Stimulated activated CD4-positive, alpha-beta T cell treated with anti-CD3 and anti-CD28 coated beads, TNF-alpha, amount 100 ng/mL, for 48 hours (primary cell): Measurements from ENCODE around the gene SPATA33.
A peak's percentile ranks its signal among the peaks of the same experiment; 100 is the strongest.

Source experiments
- DNase-seq, 3 donors: peaks; one replicate each; pipeline ENCODE4 v3.0.0-alpha.2; 2020; ENCODE audit warnings: low read depth in 3 of 3

The SPATA33 gene

DNA sequence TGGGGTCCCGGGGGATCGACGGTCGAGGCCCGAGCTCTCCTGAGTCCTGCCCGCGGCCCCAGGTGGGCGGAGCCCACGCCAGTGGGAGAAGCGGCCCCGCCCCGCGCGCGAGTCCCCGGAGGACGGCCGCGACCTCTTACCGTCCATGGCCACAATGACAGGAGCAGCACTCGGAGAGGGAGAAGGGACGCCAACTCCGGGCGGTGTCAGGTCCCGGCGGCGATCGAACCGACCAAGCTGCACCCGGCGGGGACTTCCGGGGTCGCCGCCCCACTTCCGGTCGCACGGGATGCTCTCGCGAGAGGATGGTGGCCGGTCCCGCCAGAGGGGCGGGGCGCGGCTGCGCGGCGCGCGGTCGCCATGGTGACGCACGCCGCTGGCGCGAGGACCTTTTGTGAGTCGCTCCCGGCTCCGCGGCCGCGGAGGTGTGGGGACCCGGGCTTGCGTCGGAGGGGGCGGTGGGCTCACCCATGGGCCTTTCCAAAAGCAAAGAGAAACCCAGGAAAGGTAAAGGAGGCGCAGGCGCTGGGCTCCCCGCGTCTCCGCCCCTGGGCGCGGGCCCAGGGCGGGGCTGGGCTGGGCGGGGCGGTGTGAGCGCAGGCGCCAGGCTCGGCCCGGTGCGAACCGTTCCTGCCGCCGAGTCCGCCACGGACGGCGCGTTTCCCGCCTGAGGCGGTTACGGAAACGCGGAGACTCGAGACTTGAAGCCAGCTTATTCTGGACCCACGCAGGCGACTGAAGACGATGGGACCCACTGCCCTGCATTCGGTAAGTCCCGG is at the start of gene SPATA33, which contains the start of gene CHMP1A:
Gene SPATA33, plus strand, starts transcription at position 395 of the 779 bp plus-strand sequence. Its CDS starts 76 bp downstream, at position 471.
Gene CHMP1A, minus strand, starts transcription at position 267 of the 779 bp plus-strand sequence. Its CDS starts 120 bp downstream, at position 147.
- peak; percentile 85 to 92 (median 88) for DNase-seq

DNA sequence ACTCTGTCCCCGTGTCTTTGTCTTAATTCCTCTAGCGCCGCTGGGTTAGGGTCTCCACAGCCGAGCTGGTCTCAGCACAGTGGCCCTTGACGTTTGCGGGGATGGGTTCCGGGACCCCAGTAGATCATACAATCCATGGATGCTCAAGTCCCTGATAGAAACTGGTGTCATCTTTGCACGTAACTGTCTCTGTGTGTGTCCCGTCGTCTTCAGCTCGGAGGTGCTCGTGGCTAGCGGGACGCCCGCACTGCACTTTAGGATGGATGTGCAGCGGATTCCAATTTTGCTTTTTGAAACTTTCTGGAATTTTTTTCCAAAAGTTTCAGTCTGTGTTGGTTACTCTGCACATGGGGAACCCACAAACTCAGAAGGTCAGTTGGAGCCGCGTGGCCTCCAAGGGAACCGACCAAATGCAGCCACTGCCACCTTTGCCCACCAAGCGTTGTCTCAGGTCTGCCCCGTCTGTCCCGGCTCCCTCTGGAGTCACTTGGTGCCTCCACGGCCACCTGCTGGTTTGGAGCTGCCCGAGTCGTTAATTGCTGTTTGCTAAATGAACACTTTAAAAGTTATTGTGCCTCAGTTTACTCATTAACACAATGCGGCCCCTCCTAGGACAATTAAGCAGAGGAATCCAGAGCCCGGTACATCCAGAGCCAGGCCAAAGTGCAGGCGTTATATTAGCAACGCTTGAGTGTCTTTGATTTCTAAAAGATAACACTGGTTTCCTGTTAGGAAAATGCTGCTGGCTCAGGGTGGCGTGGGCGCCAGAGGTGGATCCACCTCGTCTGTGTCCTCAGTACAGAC is 49.5 kb upstream of the SPATA33 start:
- no peak for DNase-seq

DNA sequence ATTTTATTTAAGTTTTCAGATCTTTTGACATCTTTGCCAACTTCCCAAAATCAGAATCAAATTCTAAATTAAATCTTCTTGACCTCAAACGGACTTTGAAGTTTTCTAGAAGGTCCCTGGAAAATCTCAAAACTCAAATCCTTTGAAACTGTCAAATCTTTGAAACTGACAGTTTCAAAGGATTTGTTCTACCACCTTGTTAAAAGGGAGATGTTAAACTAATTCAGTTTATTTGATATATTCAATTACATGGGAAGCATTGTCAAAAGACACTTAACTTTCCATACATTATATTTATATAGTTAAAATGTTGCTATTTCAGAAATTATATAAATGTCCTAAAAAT is 47.6 kb upstream of the SPATA33 start:
- no peak for DNase-seq

DNA sequence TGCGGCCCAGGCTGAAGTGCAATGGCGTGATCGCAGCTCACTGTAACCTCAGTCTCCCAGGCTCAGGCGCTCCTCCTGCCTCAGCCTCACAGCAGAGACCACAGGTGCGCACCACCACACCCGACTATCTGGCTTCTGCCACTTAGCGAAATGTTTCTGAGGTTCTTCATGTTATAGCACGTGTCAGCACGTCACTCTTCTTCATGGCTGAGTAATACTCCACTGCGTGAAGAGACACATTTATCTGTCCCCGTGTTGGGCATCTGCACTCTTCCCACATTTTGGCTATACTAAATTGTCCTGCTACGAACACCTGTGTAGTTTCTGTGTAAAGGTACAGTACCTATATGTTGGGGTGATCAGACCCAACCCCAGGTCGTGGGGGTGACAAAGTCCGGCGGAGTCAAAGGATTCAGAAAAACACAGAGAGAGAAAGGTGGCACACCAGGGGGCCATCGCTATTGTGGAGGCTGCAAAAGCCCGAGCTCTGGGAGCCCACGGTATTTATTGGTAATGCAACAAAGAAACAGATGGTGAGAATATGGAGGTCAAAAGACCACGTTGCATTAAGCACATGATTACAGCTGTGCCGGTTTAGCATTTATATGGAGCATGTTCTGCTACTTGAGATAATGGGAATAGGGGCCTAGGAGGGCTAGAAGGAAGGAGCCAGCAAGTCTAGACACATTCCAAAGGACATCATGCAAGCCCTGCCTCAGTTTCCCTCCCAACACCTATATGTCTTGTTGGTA is 45.0 kb upstream of the SPATA33 start:
- DNase-seq: no peak

DNA sequence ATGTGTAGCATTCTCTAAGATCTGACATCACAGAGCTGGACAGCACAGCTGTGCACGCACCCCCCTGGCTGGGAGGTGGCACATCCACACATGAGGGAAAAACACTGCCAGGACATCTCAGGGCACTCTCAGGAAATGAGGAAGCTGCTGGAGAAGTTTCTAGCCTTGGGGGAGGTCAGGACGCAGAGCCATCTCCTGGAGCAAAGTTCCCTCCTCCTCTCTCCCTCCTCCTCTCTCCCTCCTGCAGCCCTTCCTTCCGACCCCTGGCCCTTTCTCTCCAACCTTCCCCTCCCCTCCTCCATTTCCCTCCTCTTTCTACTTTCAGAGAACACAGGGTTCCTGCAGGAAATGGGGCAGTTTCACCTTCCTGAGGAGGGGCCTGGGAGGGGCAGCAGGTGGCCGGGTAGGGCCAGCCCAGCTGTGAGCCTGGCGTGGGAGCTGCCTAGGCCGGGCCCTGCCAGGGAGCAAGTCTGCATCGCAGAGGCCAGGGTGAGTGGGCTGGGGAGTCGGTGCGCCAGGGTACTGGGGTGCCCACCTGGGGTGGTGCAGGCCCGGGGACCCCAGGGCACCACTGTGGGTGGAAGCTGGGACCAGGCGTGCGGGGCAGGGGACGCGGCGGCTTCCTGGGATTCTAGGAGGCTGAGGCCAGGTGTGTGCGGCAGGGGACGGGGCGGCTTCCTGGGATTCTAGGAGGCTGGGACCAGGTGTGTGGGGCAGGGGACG is 44.2 kb upstream of the SPATA33 start, which contains the start of gene DPEP1:
Gene DPEP1, plus strand, starts transcription at position 412 of the 723 bp plus-strand sequence. CDS start 16,769 bp downstream, outside the sequence.
- no peak for DNase-seq

DNA sequence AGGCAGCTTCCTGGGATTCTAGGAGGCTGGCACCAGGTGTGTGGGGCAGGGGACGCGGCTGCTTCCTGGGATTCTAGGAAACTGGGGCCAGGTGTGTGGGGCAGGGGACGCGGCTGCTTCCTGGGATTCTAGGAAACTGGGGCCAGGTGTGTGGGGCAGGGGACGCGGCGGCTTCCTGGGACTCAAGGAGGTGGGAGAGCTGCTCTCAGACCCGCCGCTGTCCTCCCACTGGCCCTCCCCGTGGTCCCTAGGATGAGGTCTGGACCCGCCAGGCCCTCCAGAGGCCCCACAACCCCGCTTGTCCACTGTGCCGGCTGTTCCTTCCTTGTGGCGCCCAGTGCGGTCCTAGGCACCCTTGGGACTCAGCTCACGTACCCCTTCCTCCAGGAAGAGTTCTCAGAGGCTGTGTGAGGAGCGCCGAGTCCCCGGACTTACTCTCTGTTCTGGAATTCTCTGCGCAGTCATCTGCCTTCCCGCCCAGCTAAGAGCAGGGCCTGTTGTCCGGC is 43.6 kb upstream of the SPATA33 start:
- no peak for DNase-seq

DNA sequence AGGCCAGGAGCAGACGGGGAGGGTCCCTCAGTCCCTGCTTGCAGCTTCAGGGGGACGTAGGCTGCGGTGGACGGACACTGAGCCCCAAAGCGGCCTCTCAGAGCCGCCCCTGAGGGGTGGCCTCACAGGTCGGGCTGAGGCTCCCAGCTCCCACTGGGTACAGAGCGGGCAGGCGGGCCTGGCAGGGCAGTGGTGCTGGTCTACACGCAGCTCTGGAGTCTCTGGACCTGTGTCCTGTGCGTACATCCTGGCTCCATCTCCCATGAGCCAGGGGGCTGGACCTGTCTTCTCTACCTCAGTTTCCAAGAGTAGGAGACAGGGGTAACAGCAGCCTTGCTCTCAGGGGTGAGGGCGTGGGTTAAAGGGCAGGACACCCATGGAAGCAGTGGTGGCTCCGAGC is 42.5 kb upstream of the SPATA33 start:
- no peak for DNase-seq

DNA sequence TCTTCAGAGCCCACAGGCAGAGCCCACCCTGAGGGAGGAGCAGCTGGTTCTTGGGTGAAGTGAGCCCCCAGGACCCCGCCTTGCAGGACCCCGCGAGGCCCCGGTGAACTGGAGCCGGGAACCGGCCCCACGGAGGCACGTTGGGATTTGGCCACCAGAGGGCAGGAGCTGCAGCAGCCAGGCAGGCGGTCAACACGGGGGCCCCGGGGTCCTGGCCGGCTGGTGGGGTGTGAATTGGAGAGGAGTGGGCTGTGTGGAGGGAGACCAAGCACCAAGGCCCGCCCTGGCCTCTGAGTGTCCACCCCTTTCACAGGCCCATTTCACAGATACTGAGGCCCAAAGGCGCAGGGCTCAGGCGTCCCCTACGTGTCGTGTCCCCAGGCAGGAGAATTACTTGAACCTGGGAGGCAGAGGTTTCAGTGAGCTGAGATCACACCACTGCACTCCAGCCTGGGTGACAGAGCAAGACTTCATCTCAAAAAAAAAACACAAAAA is 42.0 kb upstream of the SPATA33 start:
- peak in 1 of 3 donors; percentile 52 for DNase-seq

DNA sequence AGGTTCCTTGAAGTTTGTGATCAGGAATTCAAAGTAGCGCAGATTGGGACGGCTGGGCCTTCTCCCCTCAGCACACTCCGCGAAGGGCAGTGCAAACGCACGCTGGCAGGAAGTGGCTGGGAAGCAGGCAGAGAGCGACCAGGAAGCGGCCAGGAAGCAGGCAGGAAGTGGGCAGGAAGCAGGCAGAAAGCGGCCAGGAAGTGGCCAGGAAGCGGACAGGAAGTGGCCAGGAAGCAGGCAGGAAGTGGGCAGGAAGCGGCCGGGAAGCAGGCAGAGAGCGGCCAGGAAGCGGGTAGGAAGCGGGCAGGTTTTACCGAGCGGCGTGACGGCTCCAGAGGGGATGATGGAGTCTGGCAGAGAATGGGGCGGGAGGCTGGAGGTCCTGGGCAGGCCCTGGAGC is 41.0 kb upstream of the SPATA33 start:
- DNase-seq: no peak

DNA sequence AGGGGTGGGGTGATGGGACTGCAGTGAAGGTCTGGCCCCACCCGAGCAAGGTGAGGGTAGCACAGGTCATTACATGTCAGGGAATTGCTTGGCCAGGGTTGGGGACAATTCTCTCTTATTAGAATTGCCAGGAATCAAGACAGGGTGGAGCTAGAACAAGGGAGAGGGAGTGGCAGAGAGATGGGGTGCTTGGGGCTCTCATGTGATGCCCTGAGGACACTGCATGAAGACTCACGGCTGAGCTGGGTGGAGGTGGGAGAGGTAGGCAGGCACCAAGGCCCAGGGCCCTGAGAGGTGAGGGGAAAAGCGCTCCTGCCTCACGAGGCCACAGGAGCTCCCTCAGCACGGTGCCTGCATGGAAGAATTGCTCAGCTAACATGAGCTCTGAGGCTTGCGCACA is 40.6 kb upstream of the SPATA33 start:
- DNase-seq: no peak

DNA sequence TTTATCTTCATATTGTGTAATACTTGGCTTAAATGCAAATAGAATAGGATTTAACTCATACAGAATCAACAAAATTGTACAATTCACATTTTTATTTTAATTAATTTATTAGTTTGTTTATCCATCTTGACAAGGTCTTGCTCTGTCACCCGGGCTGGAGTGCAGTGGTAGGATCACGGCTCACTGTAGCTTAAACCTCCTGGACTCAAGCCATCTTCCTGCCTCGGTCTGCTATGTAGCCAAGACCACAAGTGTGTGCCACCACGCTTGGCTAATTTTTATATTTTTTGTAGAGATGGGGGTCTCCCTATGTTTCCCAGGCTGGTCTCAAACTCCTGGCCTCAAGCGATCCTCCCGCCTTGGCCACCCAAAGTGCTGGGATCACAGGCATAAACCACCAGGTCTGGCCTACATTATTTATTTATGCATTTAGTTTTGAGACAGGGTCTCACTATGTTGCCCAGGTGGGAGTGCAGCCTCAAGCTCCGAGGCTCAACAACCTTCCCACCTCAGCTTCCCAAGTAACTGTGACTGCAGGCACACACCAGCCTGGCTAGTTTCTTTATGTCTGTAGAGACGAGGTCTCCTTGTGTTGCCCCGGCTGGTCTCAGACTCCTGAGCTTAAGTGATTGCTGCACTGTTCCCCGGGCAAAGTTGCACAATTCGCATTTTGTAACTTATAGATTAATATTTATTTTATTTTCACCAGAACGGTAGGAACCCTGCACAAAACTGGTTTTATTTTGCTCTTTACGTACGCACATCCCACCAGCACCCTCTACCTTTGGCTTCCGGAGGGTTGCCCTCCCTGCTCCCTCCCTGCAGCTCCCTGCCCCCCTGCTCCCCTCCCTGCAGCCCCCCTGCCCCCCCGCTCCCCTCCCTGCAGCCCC is 39.3 kb upstream of the SPATA33 start:
- DNase-seq: no peak

DNA sequence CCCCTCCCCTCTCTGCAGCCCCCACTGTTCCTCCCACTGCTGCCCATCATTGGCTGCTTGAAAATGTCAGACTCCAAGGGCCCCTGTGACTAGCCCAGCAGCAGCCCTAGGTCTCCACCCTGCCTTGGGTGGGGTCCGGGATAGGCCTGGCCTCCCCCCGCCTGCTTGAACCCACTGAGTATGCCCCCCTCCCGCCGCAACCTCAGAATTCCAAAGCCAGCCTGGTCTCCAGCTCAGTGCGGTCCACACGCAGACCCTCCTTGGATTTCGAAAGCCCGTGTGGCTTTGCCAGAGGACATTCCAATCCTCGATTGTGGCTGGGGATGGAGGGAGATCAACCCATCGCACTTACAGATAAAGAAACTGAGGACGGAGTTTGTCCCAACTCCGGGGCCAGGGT is 37.8 kb upstream of the SPATA33 start:
- no peak for DNase-seq

DNA sequence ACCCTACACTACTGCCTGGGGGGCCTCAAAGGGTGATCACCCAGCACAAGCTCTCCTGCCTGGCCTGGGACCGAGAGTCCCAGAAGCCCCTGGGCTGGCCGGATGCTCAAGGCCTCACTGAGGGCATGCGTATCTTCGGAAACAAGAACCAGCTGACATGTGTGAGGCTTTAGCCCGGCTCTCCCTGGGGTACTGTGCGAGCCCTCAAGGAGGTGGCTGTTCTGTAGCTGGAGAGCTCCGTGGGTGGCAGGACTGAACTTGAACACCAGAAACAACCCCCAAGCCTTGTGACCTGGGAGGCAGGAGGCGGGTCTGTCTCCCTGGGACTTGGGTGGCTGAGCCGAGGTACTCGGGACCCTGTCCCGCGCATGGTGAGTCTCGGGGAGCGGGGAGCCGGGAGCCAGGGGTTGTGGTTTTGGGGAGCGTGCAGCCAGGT is 37.2 kb upstream of the SPATA33 start:
- no peak for DNase-seq

DNA sequence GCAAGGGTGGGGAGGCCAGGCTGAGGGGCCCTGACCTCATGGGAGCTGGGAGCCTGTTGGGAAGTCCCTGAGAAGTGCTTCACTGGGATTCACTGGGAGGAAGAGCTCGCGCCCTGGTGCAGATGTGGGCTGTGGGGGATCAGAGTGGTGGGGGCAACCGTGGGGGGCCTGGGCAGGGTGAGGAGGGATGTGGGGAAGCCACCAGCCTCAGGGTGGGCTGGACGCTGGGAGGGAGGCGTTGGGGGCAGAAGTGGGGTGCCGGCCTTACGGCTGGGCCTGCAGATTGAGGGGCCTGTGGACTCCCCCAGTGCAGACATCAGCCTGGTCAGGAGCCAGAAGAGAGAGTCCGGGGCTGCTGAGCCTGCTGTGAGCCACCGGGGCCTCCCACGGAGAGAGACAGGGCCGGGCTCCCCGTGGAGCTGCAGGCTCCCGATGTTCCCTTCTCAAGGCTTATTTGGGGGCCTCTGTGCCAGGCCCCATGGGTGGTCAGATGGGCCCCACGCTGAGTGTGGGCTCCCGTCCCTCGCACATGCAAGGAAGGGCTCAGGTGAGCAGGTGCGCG is 36.4 kb upstream of the SPATA33 start:
- DNase-seq: no peak

DNA sequence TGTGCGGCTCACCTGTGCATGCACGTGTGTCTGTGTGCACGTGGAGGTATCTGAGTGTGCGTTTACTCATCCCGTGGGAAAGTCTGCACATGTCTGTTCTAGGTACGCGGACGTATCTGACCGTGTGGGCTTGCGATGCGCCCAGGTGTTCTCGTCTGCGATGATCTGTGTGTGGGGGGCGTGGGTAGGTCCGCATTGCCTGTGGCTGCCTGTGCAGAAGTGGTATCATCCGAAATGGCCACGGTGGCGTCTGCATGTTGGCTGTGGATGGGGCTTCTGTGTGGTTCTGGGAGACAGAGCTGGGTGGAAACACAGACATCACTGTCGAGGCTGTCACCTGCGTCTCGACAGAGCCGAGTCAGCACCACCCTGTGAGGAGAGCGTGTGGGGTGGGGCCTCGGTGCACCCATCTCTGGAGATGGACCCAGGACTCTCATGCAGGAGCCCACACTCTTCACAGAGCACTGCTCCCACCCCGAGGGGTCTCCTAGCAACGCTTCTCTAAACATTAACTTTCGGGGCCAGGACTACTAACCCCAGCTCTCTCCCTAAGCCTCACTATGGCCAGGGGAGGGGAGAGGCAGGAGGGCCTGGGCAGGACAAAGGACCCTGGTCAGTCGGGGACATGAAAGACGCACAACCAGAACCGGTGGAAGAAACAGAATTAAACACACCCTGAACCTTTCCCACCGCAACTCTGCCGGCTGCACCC is 35.8 kb upstream of the SPATA33 start:
- DNase-seq: no peak

DNA sequence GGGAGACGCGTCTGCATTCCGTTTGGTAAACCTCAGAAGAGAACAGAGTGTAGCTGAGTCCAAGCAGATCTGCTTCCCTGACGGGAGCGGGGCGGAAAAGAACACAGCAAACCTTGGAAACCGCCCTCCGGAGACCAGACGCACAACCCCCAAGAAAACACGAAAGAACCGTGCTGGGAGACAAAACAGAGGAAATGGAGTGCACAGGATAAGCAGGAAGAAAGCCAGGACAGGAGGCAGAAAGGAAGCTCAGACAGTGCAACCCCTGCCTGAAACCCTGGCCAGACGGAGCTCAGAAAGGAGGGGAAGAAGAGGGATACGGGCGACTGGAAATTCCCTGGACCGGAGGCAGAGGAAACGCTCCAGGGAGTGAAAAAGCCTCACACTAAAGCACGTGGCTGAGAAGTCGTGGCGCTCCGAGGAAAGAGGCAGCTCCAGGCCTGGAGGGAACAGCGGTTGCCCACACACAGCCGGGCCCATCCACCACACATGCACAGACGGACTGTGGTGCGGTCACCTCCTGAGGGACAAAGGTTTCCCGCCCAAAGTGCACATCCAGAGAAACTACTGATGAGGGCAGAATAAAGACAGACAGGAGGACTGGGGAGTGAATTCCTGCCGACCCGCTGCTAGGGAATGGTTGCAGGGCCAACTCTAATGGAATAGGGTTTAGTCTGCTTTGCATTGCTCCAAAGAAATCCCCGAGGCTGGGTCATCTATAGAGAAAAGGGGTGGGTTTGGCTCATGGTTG is 34.0 kb upstream of the SPATA33 start:
- DNase-seq: no peak

DNA sequence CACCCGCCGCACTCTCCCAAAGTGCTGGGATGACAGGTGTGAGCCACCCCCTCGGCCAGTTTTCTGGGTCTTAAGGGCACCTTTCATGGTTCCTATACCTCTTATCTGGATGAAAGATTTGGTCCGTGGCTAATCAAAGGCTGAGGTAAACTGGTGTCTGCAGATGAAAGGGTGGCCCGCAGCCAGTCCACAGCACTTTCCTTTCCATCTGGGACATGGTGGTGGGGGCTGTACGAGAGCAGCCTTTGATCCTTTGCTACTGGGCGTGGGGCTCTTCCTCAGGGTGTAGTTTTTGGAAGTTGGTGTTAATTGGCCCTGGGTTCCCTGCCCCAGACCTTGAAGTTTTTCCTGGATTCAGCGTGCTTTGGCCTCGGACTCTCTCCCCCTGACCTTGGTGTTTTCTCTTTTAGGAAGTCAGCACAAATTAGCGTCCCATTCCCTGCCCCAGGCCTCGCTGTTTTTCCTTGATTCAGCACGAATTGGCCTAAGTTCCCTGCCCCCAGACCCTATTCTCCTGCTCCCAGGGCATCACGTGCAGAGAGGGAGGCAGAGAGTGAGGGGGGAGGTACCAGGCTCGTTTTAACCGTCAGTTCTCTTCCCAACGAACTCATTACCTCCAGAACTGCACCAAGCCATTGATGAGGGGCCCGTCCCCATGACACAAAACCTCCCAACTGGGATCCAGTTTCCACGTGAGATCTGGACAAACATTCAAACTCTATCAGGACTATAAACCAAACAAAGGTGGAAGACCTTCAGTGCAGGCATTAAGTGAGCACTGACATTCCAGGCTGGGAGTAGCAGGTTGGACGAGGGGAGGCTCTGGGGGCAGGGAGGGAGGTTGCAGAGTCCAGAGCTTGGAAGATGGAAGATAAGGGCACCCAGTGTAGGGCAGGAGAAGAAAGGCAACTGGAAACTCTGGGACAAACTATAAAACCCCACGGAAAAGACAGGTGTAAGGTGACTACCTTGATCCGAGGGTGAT is 32.6 kb upstream of the SPATA33 start:
- DNase-seq: no peak
